Endothelial cell of umbilical vein (primary cell): ENCODE results near the gene GPR153. TPM values are rescaled to one million over a fixed set of nuclear protein-coding genes. Genes with fewer than 3 reads are reported as not detected.

Experiments used
- BruUV-seq: library from RNA; stranded (reverse); fragments of 400-500 nt; replicated peaks from 2 replicates; lab custom pipeline; 2021; lab: Mats Ljungman, UMichigan
- CTCF ChIA-PET: fragments of 300-600, 350-600 bp; sonication (Branson Sonifier 250); formaldehyde crosslinking; loops from one replicate; lab custom pipeline; 2021; ENCODE audit warnings: antibody characterized with exemption, inconsistent platforms; lab: Charles Lee
- POLR2A ChIA-PET: fragments of 300-600, 350-600 bp; sonication (Branson Sonifier 250); formaldehyde crosslinking; loops from one replicate; lab custom pipeline; 2021; ENCODE audit warnings: antibody characterized with exemption, inconsistent platforms; lab: Charles Lee
- DNase-seq: peaks from one replicate; pipeline ENCODE4 v3.0.0-alpha.2; 2011; ENCODE audit warnings: low read depth, low spot score
- FAIRE-seq: peaks from 2 replicates; lab custom pipeline; 2011; peaks lifted over from hg19 to GRCh38; lab: Jason Lieb, UNC
- H2AFZ ChIP-seq: 2 replicates; pipeline ENCODE4 v1.6.0; 2012; ENCODE audit warnings: low read depth, low read length, control low read depth, inconsistent platforms
- H3K27ac ChIP-seq: 2 replicates; pipeline ENCODE4 v1.5.1; 2011; ENCODE audit warnings: low read depth, mild to moderate bottlenecking, control low read depth, low read length, moderate library complexity; ENCODE audit not compliant: insufficient read depth
- H3K27me3 ChIP-seq, 2 experiments: 2 replicates each; pipeline versions ENCODE4 v1.6.0 to v1.6.1; 2011; ENCODE audit warnings: low read length in 2 of 2, mixed read lengths in 1 of 2; ENCODE audit not compliant: control insufficient read depth in 2 of 2, insufficient read depth in 2 of 2
- H3K36me3 ChIP-seq, 2 experiments: 2 replicates in 1 of 2; 3 replicates in 1 of 2; pipeline ENCODE4 v1.5.1; 2011; ENCODE audit warnings: low read length in 2 of 2, mild to moderate bottlenecking in 1 of 2, moderate library complexity in 1 of 2; ENCODE audit not compliant: control insufficient read depth in 2 of 2, insufficient read depth in 2 of 2; ENCODE audit errors: extremely low read depth in 1 of 2
- H3K4me1 ChIP-seq: 3 replicates; pipeline ENCODE4 v1.5.1; 2011; ENCODE audit warnings: mild to moderate bottlenecking, low read length; ENCODE audit not compliant: control insufficient read depth, insufficient read depth; ENCODE audit errors: extremely low read depth
- H3K4me2 ChIP-seq: 2 replicates; pipeline ENCODE4 v1.6.1; 2011; ENCODE audit warnings: low read length, control low read depth, mixed read lengths; ENCODE audit not compliant: insufficient read depth
- H3K4me3 ChIP-seq, 3 experiments: fragments of 200-600 bp in 1 of 3; sonication (generic), shearing (Covaris generic) in 1 of 3; replicated peaks in 1 of 3; 2 replicates each; pipeline ENCODE4 v1.5.1; 2011 to 2016; ENCODE audit warnings: control low read depth in 3 of 3, low read length in 3 of 3, mild to moderate bottlenecking in 2 of 3, inconsistent platforms in 1 of 3, low read depth in 1 of 3, moderate library complexity in 1 of 3; ENCODE audit not compliant: insufficient read depth in 1 of 3
- H3K79me2 ChIP-seq: 2 replicates; pipeline ENCODE4 v1.6.0; 2012; ENCODE audit warnings: low read length, inconsistent platforms; ENCODE audit not compliant: control insufficient read depth, insufficient read depth
- H3K9ac ChIP-seq: replicated peaks from 2 replicates; pipeline ENCODE3; 2011; ENCODE audit warnings: low read length, control low read depth; ENCODE audit not compliant: insufficient read depth; ENCODE audit errors: extremely low read depth
- H3K9me1 ChIP-seq: replicated peaks from 3 replicates; pipeline ENCODE4 v1.6.0; 2011; ENCODE audit warnings: mild to moderate bottlenecking, low read length; ENCODE audit not compliant: control insufficient read depth, insufficient read depth; ENCODE audit errors: extremely low read depth
- H3K9me3 ChIP-seq: replicated peaks from 2 replicates; pipeline ENCODE4 v1.5.1; 2012; ENCODE audit warnings: low read length, inconsistent platforms; ENCODE audit not compliant: control insufficient read depth, insufficient read depth
- H4K20me1 ChIP-seq: replicated peaks from 2 replicates; pipeline ENCODE3; 2011; ENCODE audit warnings: mild to moderate bottlenecking, low read length; ENCODE audit not compliant: control insufficient read depth, insufficient read depth; ENCODE audit errors: extremely low read depth
- CTCF ChIP-seq, 2 donors: IDR thresholded peaks; 1 replicate in 1 of 2; 2 replicates in 1 of 2; pipeline ENCODE4 v1.5.1; 2011; ENCODE audit warnings: low read length in 2 of 2, mild to moderate bottlenecking in 2 of 2, moderate library complexity in 2 of 2, control low read depth in 1 of 2, inconsistent platforms in 1 of 2, low read depth in 1 of 2; ENCODE audit not compliant: insufficient read depth in 1 of 2; ENCODE audit errors: extremely low read depth in 1 of 2
- EZH2 ChIP-seq: IDR thresholded peaks from 2 replicates; pipeline ENCODE4 v1.6.1; 2012; ENCODE audit warnings: borderline replicate concordance, low read depth, mild to moderate bottlenecking, moderate library complexity, low read length, inconsistent platforms; ENCODE audit not compliant: severe bottlenecking
- FOS ChIP-seq: IDR thresholded peaks from 2 replicates; pipeline ENCODE4 v1.6.1; 2011; ENCODE audit warnings: mild to moderate bottlenecking, low read length, moderate library complexity, borderline replicate concordance; ENCODE audit not compliant: insufficient read depth
- GATA2 ChIP-seq: IDR thresholded peaks from 2 replicates; pipeline ENCODE4 v1.7.0; 2011; ENCODE audit warnings: low read depth, mild to moderate bottlenecking, moderate library complexity, mixed read lengths, low read length; ENCODE audit not compliant: insufficient read length, insufficient read depth
- JUN ChIP-seq: IDR thresholded peaks from 2 replicates; pipeline ENCODE4 v1.6.1; 2011; ENCODE audit warnings: borderline replicate concordance, low read depth; ENCODE audit not compliant: insufficient read length, insufficient read depth
- MAX ChIP-seq: IDR thresholded peaks from 2 replicates; pipeline ENCODE4 v1.6.1; 2011; ENCODE audit not compliant: insufficient read depth, insufficient read length
- MYC ChIP-seq: IDR thresholded peaks from one replicate; pipeline ENCODE4 v1.6.1; 2011; ENCODE audit warnings: mild to moderate bottlenecking, low read depth, low read length
- POLR2A ChIP-seq: IDR thresholded peaks from 2 replicates; pipeline ENCODE4 v1.6.1; 2012; ENCODE audit warnings: low read depth, mild to moderate bottlenecking, control low read depth, low read length
- POLR2AphosphoS5 ChIP-seq: IDR thresholded peaks from 2 replicates; pipeline ENCODE4 v1.6.1; 2012; ENCODE audit warnings: low read depth, mild to moderate bottlenecking, control low read depth, low read length, moderate library complexity; ENCODE audit not compliant: insufficient read depth
- dilution Hi-C: fragments of 300-500 bp; cut with MboI; formaldehyde crosslinking; loops from one replicate; pipeline ENCODE4 v1.15.0; 2019; ENCODE audit warnings: low sequenced_read_pairs; ENCODE audit not compliant: extremely low pct_ligation_motif_present
- intact Hi-C: fragments of 100-400 bp; cut with micrococcal nuclease; formaldehyde crosslinking; loops from one replicate; pipeline ENCODE4 v1.10.0; 2022
- polyA plus RNA-seq, 4 experiments: library from polyadenylated mRNA; depleted of rRNA in 3 of 4; stranded (reverse) in 3 of 4; unstranded in 1 of 4; fragments of >200 nt; gene quantifications; 2 replicates each; pipeline versions ENCODE4 v1.2.1 to v1.2.3, GENCODE V29; 2011 to 2012; ENCODE audit warnings: missing spikeins in 1 of 4
- total RNA-seq: library from RNA; stranded (reverse); gene quantifications from 2 replicates; pipeline ENCODE4 v1.2.3, GENCODE V29; 2021

The GPR153 gene
- total and polyA plus RNA-seq, 2 donors (not counting 3 experiments of a cell fraction or from before 2014, with no cell fraction given) = 3.1 to 3.9 TPM

GRCh38 chr1:6288026-6288425 is 27.1 kb upstream of the GPR153 start:
- Histone ChIP-seq H3K4me3 (no peak overlapping the region), H3K9me3 (no peaks in the 10 kb centered on the region), H3K9ac (no peak overlapping the region), H3K27ac (no peak overlapping the region), H3K4me2 (no peak overlapping the region), H3K79me2 (no peaks in the 10 kb centered on the region), H3K27me3 (no peaks in the 10 kb centered on the region), H4K20me1 (no peaks in the 10 kb centered on the region), H3K9me1 (no peaks in the 10 kb centered on the region), H2AFZ (no peak overlapping the region), H3K4me1 (no peaks in the 10 kb centered on the region), H3K36me3 (no peaks in the 10 kb centered on the region)
- intact Hi-C loops = no loop called here
- BruUV-seq = no TSS peak
- POLR2A ChIA-PET = no interaction called here
- CTCF ChIA-PET = no interaction called here
- no peak for TF ChIP-seq POLR2AphosphoS5
- no peak for TF ChIP-seq FOS
- no peak for TF ChIP-seq GATA2
- no peak for TF ChIP-seq MAX
- TF ChIP-seq CTCF (IDR thresholded peaks at IDR 0.05; ENCODE audit: extremely low read depth in 1 of 2, insufficient read depth in 1 of 2, low read depth in 1 of 2, low read length in 2 of 2) = no peak
- TF ChIP-seq MYC = no peak
- no peak for TF ChIP-seq EZH2
- no peak for TF ChIP-seq JUN
- no peak for TF ChIP-seq POLR2A
- FAIRE-seq (no peak), DNase-seq (no peak)
- dilution Hi-C loops = no loop called here
